ENCODE results near the gene RTP5.

The RTP5 gene

GRCh38 chr2:241873803-241874110 lies 4.2 kb downstream of the RTP5 start:
- TF ChIP-seq CREB1 (IDR thresholded peaks at IDR 0.05; ENCODE audit: low read depth) (no peak), YY1 (IDR thresholded peaks at IDR 0.05; ENCODE audit: low read depth) (no peak), NFIC (IDR thresholded peaks at IDR 0.05) (no peak), RAD21 (IDR thresholded peaks at IDR 0.05; ENCODE audit: low read depth) (no peak), TAF1 (IDR thresholded peaks at IDR 0.05; ENCODE audit: low read depth) (no peak), MAX (IDR thresholded peaks at IDR 0.05) (no peak), ZBTB7A (IDR thresholded peaks at IDR 0.05; ENCODE audit: low read depth) (no peak), EGR1 (IDR thresholded peaks at IDR 0.05) (no peak), CEBPB (IDR thresholded peaks at IDR 0.05) (no peak), EP300 (IDR thresholded peaks at IDR 0.05; ENCODE audit: borderline replicate concordance) (no peak), FOXM1 (IDR thresholded peaks at IDR 0.05; ENCODE audit: borderline replicate concordance, low read depth) (no peak), TEAD4 (IDR thresholded peaks at IDR 0.05) (no peak), USF1 (IDR thresholded peaks at IDR 0.05) (no peak), TCF12 (IDR thresholded peaks at IDR 0.05; ENCODE audit: low read depth) (no peak), REST (IDR thresholded peaks at IDR 0.05; ENCODE audit: low read depth) (no peak)

GRCh38 chr2:241874277-241874925 lies 4.9 kb downstream of the RTP5 start:
- TF ChIP-seq TAF1 (IDR thresholded peaks at IDR 0.05; ENCODE audit: low read depth) = no peak
- TF ChIP-seq MAX (IDR thresholded peaks at IDR 0.05) = no peak
- TF ChIP-seq NFIC (IDR thresholded peaks at IDR 0.05) = no peak
- TF ChIP-seq RAD21 (IDR thresholded peaks at IDR 0.05; ENCODE audit: low read depth) = no peak
- TF ChIP-seq ZBTB7A (IDR thresholded peaks at IDR 0.05; ENCODE audit: low read depth) = no peak
- TF ChIP-seq USF1 (IDR thresholded peaks at IDR 0.05) = no peak

GRCh38 chr2:241876528-241877196 lies 7.1 kb downstream of the RTP5 start:
- TF ChIP-seq EGR1 (IDR thresholded peaks at IDR 0.05) (no peak), USF1 (IDR thresholded peaks at IDR 0.05) (no peak), TEAD4 (IDR thresholded peaks at IDR 0.05) (no peak), RAD21 (IDR thresholded peaks at IDR 0.05; ENCODE audit: low read depth) (no peak), CEBPB (IDR thresholded peaks at IDR 0.05) (no peak), MAX (IDR thresholded peaks at IDR 0.05) (no peak), TCF12 (IDR thresholded peaks at IDR 0.05; ENCODE audit: low read depth) (no peak), NFIC (IDR thresholded peaks at IDR 0.05) (no peak), TAF1 (IDR thresholded peaks at IDR 0.05; ENCODE audit: low read depth) (no peak), YY1 (IDR thresholded peaks at IDR 0.05; ENCODE audit: low read depth) (no peak), ZBTB7A (IDR thresholded peaks at IDR 0.05; ENCODE audit: low read depth) (no peak), EP300 (IDR thresholded peaks at IDR 0.05; ENCODE audit: borderline replicate concordance) (no peak), CREB1 (IDR thresholded peaks at IDR 0.05; ENCODE audit: low read depth) (no peak), REST (IDR thresholded peaks at IDR 0.05; ENCODE audit: low read depth) (no peak), FOXM1 (IDR thresholded peaks at IDR 0.05; ENCODE audit: borderline replicate concordance, low read depth) (no peak)

- TF ChIP-seq ZBTB7A (IDR thresholded peaks at IDR 0.05; ENCODE audit: low read depth) (no peak), CREB1 (IDR thresholded peaks at IDR 0.05; ENCODE audit: low read depth) (no peak), YY1 (IDR thresholded peaks at IDR 0.05; ENCODE audit: low read depth) (no peak), MAX (IDR thresholded peaks at IDR 0.05) (no peak), EGR1 (IDR thresholded peaks at IDR 0.05) (no peak), NFIC (IDR thresholded peaks at IDR 0.05) (no peak), USF1 (IDR thresholded peaks at IDR 0.05) (no peak), TAF1 (IDR thresholded peaks at IDR 0.05; ENCODE audit: low read depth) (no peak), EP300 (IDR thresholded peaks at IDR 0.05; ENCODE audit: borderline replicate concordance) (no peak)
Measured at GRCh38 chr2:241877197-241877685, 7.7 kb downstream of the RTP5 start.

Measured in Ishikawa (cell line).